Tibial nerve (tissue), 3 donors: ENCODE measurements around the gene TFPI2.

Experiments
- EP300 ChIP-seq, 2 donors: sonication (generic); formaldehyde crosslinking; IDR thresholded peaks; one replicate each; pipeline ENCODE4 v1.6.1; 2017; ENCODE audit warnings: antibody characterized with exemption in 2 of 2, mild to moderate bottlenecking in 1 of 2
- POLR2A ChIP-seq, 2 donors: fragments of 450-650 bp; IDR thresholded peaks; one replicate each; pipeline ENCODE4 v1.6.1; 2017; ENCODE audit warnings: antibody characterized with exemption in 2 of 2, mild to moderate bottlenecking in 2 of 2, moderate library complexity in 2 of 2

DNA sequence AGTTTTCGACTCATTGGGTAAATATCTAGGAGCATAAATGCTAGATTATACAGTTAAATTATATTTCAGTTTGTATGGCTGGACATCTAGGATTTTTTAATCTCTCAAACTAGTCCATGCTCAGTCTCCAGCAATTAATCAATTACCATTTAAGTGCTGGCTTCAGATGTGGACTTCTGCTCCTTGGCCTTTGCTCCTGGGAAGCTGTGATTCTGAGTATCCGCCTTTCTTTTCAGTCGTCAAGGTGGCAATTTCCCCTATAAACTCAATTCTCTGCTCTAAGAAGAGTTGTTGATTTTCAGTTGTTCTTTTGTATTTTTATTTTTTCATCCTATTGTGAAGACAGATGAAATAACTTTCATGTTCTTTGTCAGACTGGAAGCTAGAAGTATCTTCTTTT is 23.7 kb downstream of the TFPI2 start:
- TF ChIP-seq EP300 (IDR thresholded peaks at IDR 0.05) (no peak), POLR2A (IDR thresholded peaks at IDR 0.05) (no peak)
